ENCODE measurements around the gene MSRB1.
A peak's percentile ranks its signal among the peaks of the same experiment; 100 is the strongest.
"Not testable (repeated sequence)": the region's sequence is repeated elsewhere in the genome, so short reads cannot be mapped to it uniquely, and the experiment has no call there.

Gene MSRB1

GRCh38 chr16:1971796-1972489, 28.9 kb upstream of the MSRB1 start, which contains the start of gene TBL3:
Gene TBL3 (plus strand): TSS chr16:1972053. CDS start chr16:1972165, 112 bp downstream.
- TF ChIP-seq, protein P1, sequence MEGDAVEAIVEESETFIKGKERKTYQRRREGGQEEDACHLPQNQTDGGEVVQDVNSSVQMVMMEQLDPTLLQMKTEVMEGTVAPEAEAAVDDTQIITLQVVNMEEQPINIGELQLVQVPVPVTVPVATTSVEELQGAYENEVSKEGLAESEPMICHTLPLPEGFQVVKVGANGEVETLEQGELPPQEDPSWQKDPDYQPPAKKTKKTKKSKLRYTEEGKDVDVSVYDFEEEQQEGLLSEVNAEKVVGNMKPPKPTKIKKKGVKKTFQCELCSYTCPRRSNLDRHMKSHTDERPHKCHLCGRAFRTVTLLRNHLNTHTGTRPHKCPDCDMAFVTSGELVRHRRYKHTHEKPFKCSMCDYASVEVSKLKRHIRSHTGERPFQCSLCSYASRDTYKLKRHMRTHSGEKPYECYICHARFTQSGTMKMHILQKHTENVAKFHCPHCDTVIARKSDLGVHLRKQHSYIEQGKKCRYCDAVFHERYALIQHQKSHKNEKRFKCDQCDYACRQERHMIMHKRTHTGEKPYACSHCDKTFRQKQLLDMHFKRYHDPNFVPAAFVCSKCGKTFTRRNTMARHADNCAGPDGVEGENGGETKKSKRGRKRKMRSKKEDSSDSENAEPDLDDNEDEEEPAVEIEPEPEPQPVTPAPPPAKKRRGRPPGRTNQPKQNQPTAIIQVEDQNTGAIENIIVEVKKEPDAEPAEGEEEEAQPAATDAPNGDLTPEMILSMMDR (IDR thresholded peaks at IDR 0.05; ENCODE audit: extremely low read depth, missing control alignments): no peak
- peak; percentile 97 for DNase-seq (ENCODE audit: low spot score)

GRCh38 chr16:1968146-1968953, 25.4 kb upstream of the MSRB1 start:
- DNase-seq (ENCODE audit: low spot score): no peak
- TF ChIP-seq, protein P1 (IDR thresholded peaks at IDR 0.05; ENCODE audit: extremely low read depth, missing control alignments): no peak

- no peak for DNase-seq (ENCODE audit: low spot score)
- TF ChIP-seq, protein P1 (IDR thresholded peaks at IDR 0.05; ENCODE audit: extremely low read depth, missing control alignments): no peak
Observed at GRCh38 chr16:1966460-1966859, 23.5 kb upstream of the MSRB1 start, which contains the start of gene RNF151. Gene RNF151 (plus strand): TSS chr16:1966856. CDS start chr16:1966882, 26 bp downstream.

DNA sequence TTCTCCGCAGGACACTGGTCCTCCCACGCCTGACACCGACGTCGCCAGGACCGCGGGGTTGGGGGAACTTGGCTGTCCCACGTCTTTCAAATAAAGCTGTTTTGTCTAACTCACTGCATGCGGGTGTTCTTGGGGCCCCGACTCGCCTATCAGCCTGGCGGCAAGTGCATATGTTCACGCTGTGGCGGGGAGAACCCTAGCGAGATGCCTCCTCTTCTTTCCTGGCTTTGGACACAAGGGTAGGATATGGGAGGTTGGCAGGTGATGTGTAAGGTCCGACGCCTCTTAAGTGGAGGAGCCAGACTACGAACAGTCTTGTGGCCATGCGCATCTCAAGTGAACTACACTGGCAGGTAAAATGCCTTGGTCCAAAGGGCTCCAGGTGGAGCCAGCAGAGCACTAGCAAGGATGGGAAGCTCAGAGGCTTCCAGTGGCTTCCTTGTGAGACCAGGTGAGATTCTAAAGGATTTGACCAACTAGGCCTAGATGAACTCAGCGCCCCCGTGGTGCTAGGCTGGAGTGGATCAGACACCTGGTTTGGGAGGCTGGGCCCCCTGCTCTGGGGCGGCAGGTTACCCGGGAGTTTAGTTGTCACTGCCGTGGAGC, 22.5 kb upstream of the MSRB1 start:
- no peak for DNase-seq (ENCODE audit: low spot score)
- TF ChIP-seq, protein P1 (IDR thresholded peaks at IDR 0.05; ENCODE audit: extremely low read depth, missing control alignments): no peak

DNA sequence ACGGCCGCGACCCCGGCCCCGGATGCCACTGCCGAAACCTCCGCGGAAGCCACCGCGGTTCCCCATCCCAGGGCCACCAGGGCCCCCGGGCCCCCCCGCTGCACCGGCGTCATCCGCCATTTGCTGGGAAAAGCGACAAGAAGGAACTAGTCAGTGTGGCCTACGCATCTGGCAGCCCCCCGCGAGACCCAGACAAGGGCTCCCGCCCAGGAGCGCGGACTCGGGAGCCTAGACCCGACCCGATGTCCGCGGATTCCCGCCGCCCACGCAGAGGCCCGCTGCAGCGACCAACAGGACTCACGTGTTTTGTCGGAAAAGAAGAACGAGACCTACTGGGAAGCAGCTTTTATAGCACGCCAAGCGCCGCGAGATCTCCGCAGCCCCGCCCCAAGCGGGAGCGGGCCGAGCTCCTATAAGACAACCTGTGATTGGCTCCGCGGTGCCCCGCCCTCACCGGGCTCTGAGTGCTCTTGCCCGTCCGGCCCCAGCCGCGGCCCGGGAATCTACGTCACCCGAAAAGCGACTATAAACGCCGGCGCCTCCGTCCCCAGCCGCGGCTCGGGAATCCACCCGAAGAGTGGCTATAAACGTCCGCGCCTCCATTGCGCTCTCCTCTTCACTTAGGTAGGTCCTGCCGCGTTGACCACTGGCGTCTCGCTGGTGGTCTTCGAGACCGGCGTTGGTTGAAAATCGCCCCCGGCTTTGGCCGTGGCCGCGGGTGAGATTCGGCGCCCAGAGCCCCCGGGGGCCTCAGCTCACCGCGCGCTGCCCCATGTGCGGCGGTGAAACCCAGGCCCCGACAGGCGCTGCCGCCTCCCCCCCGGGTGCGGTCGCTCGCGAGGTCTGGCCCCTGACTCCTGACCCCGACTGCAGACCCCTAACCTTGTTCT, 21.8 kb upstream of the MSRB1 start, which contains the start of gene RPS2:
TSS of gene RPS2 (minus strand) at position 321 of the 890 bp plus-strand sequence. CDS start at position 120, 201 bp downstream.
- TF ChIP-seq, protein P1 (IDR thresholded peaks at IDR 0.05; ENCODE audit: extremely low read depth, missing control alignments): no peak
- peak; percentile 100 for DNase-seq (ENCODE audit: low spot score)

GRCh38 chr16:1963806-1964505, 21.0 kb upstream of the MSRB1 start:
- TF ChIP-seq, protein P1 (IDR thresholded peaks at IDR 0.05; ENCODE audit: extremely low read depth, missing control alignments): peak; percentile 35
- no peak for DNase-seq (ENCODE audit: low spot score)

GRCh38 chr16:1962161-1963153, 19.5 kb upstream of the MSRB1 start:
- not testable (repeated sequence) for DNase-seq (ENCODE audit: low spot score)

Measured in GM20000 (cell line).